GM12892 (cell line): ENCODE data around the gene CEACAM20.

Source experiments
- POLR2A ChIP-seq: IDR thresholded peaks from 2 replicates; pipeline ENCODE4 v1.6.1; 2011; ENCODE audit warnings: low read depth, low read length, control low read depth
- POLR2AphosphoS5 ChIP-seq: IDR thresholded peaks from 2 replicates; pipeline ENCODE4 v1.6.1; 2011; ENCODE audit warnings: low read depth, low read length, control low read depth
- TAF1 ChIP-seq: IDR thresholded peaks from 2 replicates; pipeline ENCODE4 v1.6.1; 2011; ENCODE audit warnings: low read depth, mild to moderate bottlenecking, control low read depth, low read length, borderline replicate concordance

- no peak for TF ChIP-seq POLR2A
- no peak for TF ChIP-seq POLR2AphosphoS5
- no peak for TF ChIP-seq TAF1
Measured at GRCh38 chr19:44527554-44527953, 1.9 kb downstream of the CEACAM20 start.
